ENCODE measurements around the gene TMEM207. TPM values are rescaled to one million over a fixed set of nuclear protein-coding genes. Genes with fewer than 3 reads are reported as not detected.

Gene TMEM207
- total RNA-seq, 1 experiment from 2014 or later, result not detected

DNA sequence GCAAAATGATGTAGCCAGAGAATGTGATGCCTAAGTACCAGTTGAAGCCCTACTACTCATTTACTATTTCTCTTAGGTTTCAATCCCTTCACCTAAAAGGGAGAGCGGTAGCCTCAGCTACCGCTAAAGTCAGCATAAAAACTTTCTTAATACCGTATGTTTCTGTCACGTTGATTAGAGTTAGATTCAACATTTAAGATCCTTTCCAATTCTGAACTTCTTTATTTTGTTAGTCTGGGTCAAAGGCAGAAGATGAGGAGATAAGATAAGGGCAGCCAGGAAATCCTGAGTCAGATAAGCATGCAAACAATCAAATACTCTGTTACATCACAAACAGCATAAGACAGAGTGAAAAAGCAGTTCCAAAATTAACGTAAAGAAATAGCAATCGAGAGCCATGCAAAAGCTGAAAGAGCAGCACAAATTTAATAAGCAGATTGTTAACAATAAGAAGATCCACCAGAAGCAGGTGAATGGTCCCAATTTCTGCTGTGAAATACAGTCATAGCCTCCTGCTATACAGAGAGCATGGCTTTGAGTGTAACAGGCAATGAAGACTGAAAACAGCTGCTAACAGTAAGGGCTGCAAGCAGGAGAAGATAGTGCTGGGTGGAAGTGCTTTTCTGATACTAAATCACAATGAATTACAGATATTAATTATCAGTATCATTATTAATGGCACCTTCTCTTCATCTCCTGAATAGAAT lies 3.0 kb downstream of the TMEM207 start:
- RAD21 ChIA-PET (ENCODE audit: low non-redundant PET in 1 of 2, low total read pairs in 2 of 2, uncharacterized antibody in 2 of 2, unreplicated experiment in 2 of 2), result no interaction called here
- H3K79me2 ChIP-seq (ENCODE audit: insufficient read depth, low read length), result no peaks in the 10 kb centered on the region
- no peak overlapping the region for H3K4me3 ChIP-seq (replicated peaks in 1 of 2; ENCODE audit: low read depth in 1 of 2, low read length in 2 of 2)
- H2AFZ ChIP-seq (ENCODE audit: low read depth, low read length, poor library complexity, severe bottlenecking), result no peak overlapping the region
- H3K9me3 ChIP-seq (ENCODE audit: control insufficient read depth in 1 of 2, insufficient read depth in 1 of 2, low read depth in 1 of 2, low read length in 2 of 2), result no peaks in the 10 kb centered on the region
- no peaks in the 10 kb centered on the region for H4K20me1 ChIP-seq (ENCODE audit: insufficient read depth)
- ATAC-seq, result no peak
- TF ChIP-seq CEBPB (IDR thresholded peaks at IDR 0.05; ENCODE audit: low read depth) (no peak), RAD21 (IDR thresholded peaks at IDR 0.05; ENCODE audit: low read depth) (no peak), POLR2A (IDR thresholded peaks at IDR 0.05; ENCODE audit: borderline replicate concordance, extremely low read depth, insufficient read depth, insufficient read length) (no peak)
- BruUV-seq (replicated peaks), result no TSS peak
- no peaks in the 10 kb centered on the region for H3K4me1 ChIP-seq (ENCODE audit: control insufficient read depth in 1 of 2, insufficient read depth in 2 of 2, low read length in 2 of 2)
- intact Hi-C loops (cut with micrococcal nuclease), result no loop called here
- no peaks in the 10 kb centered on the region for H3K9me2 ChIP-seq (ENCODE audit: insufficient read depth)
- no peak for DNase-seq (ENCODE audit: low read depth, low spot score)
- no peak overlapping the region for H3K27ac ChIP-seq (ENCODE audit: low read depth, low read length)
- no peaks in the 10 kb centered on the region for H3K27me3 ChIP-seq (ENCODE audit: insufficient read depth, low read length)
- H3K4me2 ChIP-seq (ENCODE audit: low read length), result no peak overlapping the region
- CTCF ChIA-PET, result no interaction called here
- H3K36me3 ChIP-seq (ENCODE audit: control insufficient read depth in 1 of 2, insufficient read depth in 2 of 2, low read length in 2 of 2), result no peaks in the 10 kb centered on the region
- no peak overlapping the region for H3K9ac ChIP-seq (ENCODE audit: low read length)
- POLR2A ChIA-PET, result no interaction called here

DNA sequence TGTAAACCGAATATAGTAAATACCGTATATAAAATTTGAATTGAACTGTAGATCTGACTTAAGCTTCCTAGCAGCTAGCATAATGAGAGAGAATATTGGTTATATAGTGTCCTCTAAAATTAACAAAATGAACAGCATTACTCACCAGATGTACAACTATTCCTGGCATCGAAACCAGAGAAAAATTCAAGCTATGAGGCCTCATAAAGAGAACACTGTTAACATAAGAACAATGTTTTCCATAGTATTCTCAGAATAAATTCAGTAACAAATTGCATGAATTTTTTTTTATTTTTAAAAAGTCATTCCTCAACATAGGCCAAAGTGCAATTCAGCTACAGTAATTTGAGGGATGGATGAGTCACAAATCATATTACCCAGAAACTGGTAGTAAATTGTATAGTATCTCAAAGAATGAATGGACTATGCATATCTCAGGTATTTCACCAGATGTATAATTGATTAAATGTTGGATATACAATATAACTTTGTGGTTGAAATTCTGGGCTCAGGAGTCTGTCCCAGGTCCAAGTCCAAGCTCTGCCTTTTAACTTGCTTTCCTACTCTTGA lies 5.0 kb downstream of the TMEM207 start:
- TF ChIP-seq, protein P1, sequence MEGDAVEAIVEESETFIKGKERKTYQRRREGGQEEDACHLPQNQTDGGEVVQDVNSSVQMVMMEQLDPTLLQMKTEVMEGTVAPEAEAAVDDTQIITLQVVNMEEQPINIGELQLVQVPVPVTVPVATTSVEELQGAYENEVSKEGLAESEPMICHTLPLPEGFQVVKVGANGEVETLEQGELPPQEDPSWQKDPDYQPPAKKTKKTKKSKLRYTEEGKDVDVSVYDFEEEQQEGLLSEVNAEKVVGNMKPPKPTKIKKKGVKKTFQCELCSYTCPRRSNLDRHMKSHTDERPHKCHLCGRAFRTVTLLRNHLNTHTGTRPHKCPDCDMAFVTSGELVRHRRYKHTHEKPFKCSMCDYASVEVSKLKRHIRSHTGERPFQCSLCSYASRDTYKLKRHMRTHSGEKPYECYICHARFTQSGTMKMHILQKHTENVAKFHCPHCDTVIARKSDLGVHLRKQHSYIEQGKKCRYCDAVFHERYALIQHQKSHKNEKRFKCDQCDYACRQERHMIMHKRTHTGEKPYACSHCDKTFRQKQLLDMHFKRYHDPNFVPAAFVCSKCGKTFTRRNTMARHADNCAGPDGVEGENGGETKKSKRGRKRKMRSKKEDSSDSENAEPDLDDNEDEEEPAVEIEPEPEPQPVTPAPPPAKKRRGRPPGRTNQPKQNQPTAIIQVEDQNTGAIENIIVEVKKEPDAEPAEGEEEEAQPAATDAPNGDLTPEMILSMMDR (IDR thresholded peaks at IDR 0.05 in 2 of 3, conservative IDR thresholded peaks at IDR 0.05 in 1 of 3; ENCODE audit: borderline replicate concordance in 1 of 3, insufficient read depth in 1 of 3, low read depth in 2 of 3, low read length in 2 of 3), result no peak
- no peak for TF ChIP-seq RAD21 (IDR thresholded peaks at IDR 0.05; ENCODE audit: low read depth)
- no peak for TF ChIP-seq ZFX (IDR thresholded peaks at IDR 0.05)
- no peak for TF ChIP-seq CBX3 (IDR thresholded peaks at IDR 0.05; ENCODE audit: low read depth)
- no peak for TF ChIP-seq TCF7L2 (IDR thresholded peaks at IDR 0.05; ENCODE audit: borderline replicate concordance, extremely low read depth, insufficient read depth, insufficient read length)
- no peak for TF ChIP-seq EGR1 (IDR thresholded peaks at IDR 0.05; ENCODE audit: low read depth)
- TF ChIP-seq EZH2phosphoT487 (IDR thresholded peaks at IDR 0.05; ENCODE audit: borderline replicate concordance), result no peak
- no peak for TF ChIP-seq SP1 (IDR thresholded peaks at IDR 0.05; ENCODE audit: low read depth)
- TF ChIP-seq, protein P2, sequence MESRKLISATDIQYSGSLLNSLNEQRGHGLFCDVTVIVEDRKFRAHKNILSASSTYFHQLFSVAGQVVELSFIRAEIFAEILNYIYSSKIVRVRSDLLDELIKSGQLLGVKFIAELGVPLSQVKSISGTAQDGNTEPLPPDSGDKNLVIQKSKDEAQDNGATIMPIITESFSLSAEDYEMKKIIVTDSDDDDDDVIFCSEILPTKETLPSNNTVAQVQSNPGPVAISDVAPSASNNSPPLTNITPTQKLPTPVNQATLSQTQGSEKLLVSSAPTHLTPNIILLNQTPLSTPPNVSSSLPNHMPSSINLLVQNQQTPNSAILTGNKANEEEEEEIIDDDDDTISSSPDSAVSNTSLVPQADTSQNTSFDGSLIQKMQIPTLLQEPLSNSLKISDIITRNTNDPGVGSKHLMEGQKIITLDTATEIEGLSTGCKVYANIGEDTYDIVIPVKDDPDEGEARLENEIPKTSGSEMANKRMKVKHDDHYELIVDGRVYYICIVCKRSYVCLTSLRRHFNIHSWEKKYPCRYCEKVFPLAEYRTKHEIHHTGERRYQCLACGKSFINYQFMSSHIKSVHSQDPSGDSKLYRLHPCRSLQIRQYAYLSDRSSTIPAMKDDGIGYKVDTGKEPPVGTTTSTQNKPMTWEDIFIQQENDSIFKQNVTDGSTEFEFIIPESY (IDR thresholded peaks at IDR 0.05; ENCODE audit: extremely low read depth, insufficient replicate concordance, low read length), result no peak
- TF ChIP-seq EZH2 (IDR thresholded peaks at IDR 0.05), result no peak
- TF ChIP-seq POLR2AphosphoS5 (IDR thresholded peaks at IDR 0.05; ENCODE audit: low read depth, low read length), result no peak
- no peak for TF ChIP-seq POLR2A (IDR thresholded peaks at IDR 0.05; ENCODE audit: borderline replicate concordance, extremely low read depth, insufficient read depth, insufficient read length)
- no peak for TF ChIP-seq FOSL1 (IDR thresholded peaks at IDR 0.05; ENCODE audit: low read depth)
- TF ChIP-seq, protein P3, sequence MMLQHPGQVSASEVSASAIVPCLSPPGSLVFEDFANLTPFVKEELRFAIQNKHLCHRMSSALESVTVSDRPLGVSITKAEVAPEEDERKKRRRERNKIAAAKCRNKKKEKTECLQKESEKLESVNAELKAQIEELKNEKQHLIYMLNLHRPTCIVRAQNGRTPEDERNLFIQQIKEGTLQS (IDR thresholded peaks at IDR 0.05), result no peak
- H3K9me3 ChIP-seq (ENCODE audit: control insufficient read depth in 1 of 2, insufficient read depth in 1 of 2, low read depth in 1 of 2, low read length in 2 of 2), result no peaks in the 10 kb centered on the region
- no peak for ATAC-seq
- H3K27ac ChIP-seq (ENCODE audit: low read depth, low read length), result no peak overlapping the region
- DNase-seq (ENCODE audit: low read depth, low spot score), result no peak
- ChIA-PET CTCF (interaction anchor here (1.8 to 2.4 kb wide), 2 partner anchors 19 to 483 kb away, joined by 14 to 15 read pairs; no protein-coding TSS in a partner anchor), RAD21 (ENCODE audit: low non-redundant PET in 1 of 2, low total read pairs in 2 of 2, uncharacterized antibody in 2 of 2, unreplicated experiment in 2 of 2) (interaction anchor here in 1 of 2 experiments (0.7 kb wide), 1 partner anchor 483 kb away, joined by 3 read pairs; no protein-coding TSS in a partner anchor), POLR2A (no interaction called here)
- H3K4me2 ChIP-seq (ENCODE audit: low read length), result no peak overlapping the region
- H3K79me2 ChIP-seq (ENCODE audit: insufficient read depth, low read length), result no peaks in the 10 kb centered on the region
- H3K27me3 ChIP-seq (ENCODE audit: insufficient read depth, low read length), result no peaks in the 10 kb centered on the region
- H4K20me1 ChIP-seq (ENCODE audit: insufficient read depth), result no peaks in the 10 kb centered on the region
- intact Hi-C loops (cut with micrococcal nuclease), result no loop called here
- no peak overlapping the region for H2AFZ ChIP-seq (ENCODE audit: low read depth, low read length, poor library complexity, severe bottlenecking)
- H3K36me3 ChIP-seq (ENCODE audit: control insufficient read depth in 1 of 2, insufficient read depth in 2 of 2, low read length in 2 of 2), result no peaks in the 10 kb centered on the region
- no peak overlapping the region for H3K4me3 ChIP-seq (replicated peaks in 1 of 2; ENCODE audit: low read depth in 1 of 2, low read length in 2 of 2)
- H3K9me2 ChIP-seq (ENCODE audit: insufficient read depth), result no peaks in the 10 kb centered on the region
- H3K4me1 ChIP-seq (ENCODE audit: control insufficient read depth in 1 of 2, insufficient read depth in 2 of 2, low read length in 2 of 2), result no peaks in the 10 kb centered on the region
- H3K9ac ChIP-seq (ENCODE audit: low read length), result no peak overlapping the region
- no TSS peak for BruUV-seq (replicated peaks)

Data from HCT116 (cell line).